Activated CD8-positive, alpha-beta memory T cell treated with anti-CD3 and anti-CD28 coated beads, Interleukin-2, amount 50 U/mL, for 4 hours (primary cell): ENCODE data around the gene F12.

Experiments
- DNase-seq: peaks from one replicate; pipeline ENCODE4 v3.0.0-alpha.2; 2020

The F12 gene

DNA sequence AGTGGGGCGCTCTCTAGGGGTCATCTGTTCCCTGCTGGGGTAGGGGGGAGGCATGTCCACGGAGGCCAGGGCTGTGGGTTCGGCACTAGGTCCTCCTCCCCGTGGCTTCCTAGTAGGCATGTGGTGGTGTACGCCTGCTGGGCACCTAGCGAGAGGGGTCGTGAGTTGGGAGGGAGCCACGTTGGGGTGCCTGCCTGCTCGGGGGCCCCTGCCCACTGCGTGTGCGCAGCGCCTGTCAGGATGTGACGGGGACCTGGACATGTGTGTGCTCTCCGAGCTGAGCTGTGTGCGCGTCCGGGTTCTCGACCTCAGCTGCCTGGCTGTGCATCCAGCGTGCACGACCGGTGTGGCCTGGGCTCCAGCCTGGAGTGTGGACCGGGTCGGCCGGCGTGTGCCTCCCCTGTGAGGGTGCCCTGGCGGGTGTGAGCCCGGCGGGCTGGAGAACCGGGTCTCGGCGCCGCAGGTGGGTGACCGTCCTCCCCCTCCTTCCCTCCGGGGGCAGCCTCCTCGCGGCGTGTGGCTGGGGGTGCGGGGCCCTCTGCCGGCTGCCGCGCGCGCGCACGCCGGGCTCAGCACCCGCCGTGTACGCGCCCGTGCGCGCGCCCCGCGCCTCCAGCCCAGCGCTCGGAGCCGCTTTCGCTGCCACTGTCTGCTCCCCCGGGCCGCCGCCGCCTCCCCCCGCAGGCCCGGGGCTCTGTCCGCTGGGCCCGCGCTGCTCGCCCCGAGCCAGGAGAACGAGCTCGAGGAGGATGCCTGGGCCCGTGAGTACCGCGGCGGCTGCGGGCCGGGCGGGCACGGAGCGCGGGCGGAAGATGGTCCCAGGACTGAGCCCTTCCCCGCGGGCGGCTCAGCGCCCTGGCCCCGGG, 37.1 kb upstream of the F12 start, which contains the start of gene PRR7:
Gene PRR7, plus strand, starts transcription at position 615 of the 866 bp plus-strand sequence. CDS start 8,254 bp downstream, outside the sequence.
- peak; percentile 79 for DNase-seq

DNA sequence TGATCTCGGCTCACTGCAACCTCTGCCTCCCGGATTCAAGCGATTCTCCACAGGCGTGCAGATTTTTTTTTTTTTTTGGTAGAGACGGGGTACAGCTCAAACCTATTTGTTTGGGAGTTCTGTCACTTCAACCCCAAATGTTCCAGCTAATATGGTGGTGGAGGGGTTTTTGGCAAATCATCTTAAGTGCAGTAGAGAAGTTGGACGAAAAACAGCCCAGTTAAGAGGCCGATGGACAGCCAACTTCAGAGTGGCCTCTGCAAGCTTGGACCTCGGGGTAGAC, 36.5 kb upstream of the F12 start:
- no peak for DNase-seq

DNA sequence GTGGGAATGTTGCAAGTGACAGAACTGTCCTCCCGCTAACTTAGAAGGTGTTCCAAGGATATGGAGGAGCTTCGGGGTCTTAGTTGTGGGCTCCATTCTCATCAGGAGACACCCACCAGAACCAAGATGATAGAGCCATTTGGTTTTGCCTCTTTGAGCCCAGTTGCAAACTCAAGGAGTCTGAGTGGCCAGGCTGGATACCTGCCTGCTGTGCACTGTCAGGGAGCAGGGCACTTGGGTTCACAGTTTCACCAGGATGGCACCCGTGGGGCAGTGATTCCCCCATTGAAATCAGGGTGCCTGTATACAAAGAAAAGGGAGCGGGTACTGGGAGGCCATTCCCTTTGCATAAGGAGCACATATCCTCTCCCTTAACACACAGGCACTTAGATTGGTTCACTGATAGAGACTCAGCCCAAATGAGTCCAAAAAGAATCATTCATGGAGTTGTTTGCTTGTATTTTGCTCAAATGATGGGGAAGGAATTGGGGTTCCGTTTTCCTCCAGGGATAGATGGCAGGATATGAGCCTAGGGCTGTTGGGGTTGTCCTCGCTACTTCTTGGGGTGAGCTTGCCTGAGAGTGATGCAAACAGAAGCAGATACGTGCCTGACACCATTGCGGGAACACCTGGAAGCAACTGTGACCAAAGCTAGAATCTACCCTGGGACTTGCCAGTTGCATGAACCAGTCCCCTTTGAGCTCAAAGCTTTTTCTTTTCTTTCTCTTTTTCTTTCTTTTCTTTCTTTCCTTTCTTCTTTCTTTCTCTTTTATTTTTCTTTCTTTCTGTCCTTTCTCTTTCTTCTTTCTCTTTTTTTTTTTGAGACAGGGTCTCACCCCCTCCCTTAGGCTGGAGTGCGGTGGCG, 35.9 kb upstream of the F12 start:
- no peak for DNase-seq

DNA sequence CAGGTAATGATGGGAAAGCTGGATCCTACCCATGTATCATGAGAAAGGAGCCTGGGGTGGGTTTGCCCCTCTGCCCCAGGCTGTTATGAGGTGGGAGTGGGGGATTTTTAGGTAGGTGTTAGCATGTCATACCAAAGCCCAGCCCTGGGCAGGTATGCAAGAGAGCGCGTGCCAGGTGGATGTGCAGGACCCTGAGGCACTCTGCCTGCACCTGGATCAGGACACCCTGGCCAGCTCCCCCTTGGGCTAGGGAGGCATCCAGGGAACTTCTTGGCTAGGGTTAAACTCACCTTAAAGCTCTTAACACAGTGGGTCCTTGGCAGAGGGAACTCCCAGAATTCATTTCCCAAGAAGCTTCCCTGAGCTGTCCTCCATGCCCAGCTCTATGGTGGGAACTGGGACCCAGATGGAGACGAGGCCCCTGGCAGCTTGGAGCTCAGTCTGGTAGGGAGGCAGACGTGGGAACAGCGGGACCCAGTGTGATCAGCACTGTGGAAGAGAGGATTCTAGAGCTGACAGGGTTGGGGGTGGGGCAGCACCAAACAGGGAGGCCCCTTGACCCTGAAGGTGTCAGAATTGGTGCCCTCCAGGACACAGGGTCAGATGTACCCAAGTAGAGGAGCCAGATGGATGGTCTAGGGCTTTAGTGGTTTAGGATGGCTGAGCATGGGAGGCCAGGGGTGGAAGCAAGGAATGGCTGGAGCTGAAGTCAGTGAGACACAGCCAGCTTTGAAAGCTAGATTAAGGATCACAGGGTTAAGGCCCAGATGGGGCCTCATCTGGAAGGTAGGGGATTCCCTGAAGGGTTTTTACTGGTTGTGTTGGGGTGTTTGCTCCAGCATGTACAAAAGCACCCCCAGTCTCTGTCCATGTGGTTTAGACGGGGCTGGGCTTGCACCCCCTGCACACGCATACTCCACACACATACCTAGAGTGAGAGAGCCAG, 35.0 kb upstream of the F12 start:
- no peak for DNase-seq

DNA sequence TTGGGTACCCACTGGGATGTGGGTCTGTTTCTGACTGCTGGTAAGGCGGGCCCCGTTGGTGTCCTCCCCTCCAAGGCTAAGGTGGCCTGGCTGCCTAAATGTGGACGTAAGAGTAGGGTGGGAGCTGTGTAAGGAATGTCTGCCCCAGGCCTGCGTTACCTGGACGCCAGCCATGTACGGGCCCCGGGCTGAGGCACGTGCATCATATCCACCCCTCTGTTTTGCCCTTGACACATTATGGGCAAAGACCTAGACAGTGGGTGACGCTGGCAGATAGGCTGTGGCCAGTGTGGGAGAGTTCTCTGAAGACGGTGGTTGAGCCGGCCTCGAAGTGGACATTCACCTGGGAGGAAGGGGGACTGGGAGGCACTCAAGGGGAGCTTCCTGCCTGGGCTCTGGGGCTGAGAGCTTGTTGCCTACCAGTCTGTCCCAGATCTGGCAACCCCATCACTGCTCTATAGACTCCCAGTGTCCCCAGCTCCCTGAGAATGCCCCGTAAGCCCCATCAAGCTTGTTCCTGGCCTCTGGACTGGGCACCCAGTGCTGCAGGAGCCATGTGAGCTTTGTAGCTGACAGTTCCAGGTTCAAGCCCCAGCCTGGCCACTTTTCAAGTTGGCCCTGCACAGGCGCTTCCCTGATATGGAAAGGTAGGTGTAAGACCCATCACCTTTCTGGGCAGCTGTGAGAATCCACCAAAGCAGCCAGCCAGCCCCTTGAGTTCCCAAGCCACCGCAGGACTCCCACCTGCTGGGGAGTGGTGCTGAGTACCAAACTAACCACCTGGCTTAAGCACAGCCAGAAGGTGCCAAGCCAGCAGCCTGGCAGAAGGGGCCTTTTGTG, 34.0 kb upstream of the F12 start:
- DNase-seq, result no peak

DNA sequence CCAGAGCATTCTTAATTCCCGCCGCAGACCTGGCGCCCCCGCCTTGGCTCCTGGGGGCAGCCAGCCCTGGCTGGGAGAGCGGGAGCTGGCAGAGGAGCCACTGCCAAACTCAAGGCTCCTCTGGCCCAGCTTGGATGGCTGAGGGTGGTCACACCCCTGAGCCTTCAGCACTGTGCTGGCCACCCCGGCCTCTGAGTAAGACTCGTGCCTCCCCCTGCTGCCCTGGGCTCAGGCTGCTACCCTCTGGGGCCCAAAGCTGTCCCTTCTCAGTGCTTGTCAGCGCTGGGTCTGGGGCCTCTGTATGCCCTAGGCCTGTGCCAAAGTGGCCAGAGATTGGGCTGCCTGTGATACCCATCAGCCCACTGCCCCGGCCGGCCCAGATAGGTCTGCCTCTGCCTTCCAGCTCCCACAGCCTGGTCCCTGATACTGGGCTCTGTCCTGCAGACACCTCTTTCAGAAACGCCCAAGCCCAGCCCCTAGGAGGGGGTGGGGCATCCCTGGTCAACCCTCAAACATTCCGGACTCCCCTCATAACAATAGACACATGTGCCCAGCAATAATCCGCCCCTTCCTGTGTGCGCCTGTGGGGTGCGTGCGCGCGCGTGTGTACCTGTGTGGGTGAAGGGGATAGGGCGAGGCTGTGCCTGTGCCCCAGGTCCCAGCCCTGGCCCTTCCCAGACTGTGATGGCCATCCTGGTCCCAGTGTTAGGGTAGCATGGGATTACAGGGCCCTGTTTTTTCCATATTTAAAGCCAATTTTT, 32.9 kb upstream of the F12 start:
- DNase-seq, result no peak

DNA sequence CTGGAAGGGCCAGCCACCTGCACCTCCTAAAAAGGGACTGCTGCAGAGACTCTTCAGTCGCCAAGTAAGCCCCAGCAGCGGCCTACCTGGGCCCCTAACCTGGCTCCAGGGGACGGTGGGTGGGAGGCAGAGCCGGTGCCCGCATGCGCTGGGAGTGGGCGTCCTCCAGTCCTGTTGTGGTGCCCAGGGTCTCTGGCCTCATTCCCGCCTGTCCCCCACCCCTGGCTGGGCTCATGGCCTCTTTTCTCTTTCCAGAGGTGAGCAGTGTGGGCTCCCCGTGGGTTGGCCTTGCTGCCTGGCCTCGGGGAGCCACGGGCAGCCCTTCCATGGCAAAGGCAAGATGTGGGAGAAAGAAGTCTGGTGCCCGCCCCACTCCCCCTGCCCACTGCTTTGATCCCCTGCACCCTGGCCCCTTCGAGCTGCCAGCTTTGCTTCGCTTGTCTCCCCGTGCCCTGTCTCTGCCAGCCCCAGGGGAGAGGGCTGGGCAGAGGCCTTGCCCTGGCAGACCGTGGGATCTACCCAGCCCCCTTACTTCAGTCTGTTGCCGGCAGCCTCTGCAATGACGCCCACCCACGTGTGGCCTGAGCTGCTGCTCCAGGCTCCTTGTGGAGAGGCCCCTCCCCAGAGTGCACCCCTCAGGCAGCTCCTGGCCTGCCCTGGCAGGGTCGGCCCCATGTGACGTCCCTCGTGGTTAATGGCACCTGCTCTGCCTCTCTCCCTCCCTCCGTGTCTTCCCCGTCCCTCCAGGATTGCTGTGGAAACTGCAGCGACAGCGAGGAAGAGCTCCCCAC, 31.8 kb upstream of the F12 start:
- DNase-seq, result no peak

DNA sequence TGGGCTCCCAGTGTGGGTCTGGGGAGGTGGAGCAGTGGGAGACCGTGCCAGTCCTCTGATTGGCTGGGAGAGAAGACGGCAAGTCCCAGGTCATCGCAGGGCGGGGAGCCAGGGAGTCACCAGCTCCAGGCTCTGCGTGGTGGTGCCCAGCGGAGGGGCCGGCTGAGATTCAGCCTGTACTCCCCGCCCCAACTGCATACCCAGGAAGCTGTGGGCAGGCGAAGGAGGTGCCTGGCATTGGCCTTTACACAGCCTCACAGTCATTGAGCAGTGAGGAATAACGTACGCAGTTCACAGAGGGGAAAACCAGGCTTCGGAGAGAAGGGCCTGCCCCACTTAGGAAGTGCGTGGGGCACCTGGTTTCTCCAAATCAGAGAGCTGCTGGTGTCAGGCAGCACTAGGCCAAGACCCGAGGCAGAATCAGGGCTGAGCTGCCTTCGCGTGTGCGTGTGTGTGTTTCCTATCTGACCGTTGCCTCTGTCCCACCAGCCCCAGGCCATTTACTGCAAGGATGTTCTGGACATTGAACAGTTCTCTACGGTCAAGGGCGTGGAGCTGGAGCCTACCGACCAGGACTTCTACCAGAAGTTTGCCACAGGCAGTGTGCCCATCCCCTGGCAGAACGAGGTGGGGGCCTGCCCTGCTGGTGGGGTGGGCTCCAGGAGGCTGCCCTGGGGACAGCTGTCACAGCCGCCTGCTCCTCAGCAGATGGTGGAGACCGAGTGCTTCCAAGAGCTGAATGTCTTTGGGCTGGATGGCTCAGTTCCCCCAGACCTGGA, 31.0 kb upstream of the F12 start:
- DNase-seq, result no peak

DNA sequence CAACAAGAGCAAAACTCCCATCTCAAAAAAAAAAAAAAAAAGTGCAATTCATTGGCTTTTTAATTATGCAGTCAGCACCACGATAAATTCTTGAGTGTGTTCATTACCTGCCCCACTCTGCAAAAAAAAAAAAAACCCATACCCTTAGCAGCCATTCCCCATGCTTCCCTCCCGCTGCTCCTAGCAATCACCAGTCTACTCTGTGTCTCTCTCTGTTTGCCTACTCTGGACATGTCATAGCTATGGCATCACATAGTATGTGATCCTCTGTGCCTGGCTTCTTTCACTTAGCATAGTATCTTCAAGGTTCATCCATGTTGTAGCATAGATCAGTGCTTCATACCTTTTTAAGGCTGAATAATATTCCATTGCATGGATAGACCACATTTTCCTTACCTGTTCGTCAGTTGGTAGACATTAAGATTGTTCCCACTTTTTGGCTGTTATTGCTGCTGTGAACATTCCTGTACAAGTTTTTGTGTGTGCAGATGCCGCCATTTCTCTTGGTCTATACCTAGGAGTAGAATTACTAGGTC, 30.2 kb upstream of the F12 start:
- DNase-seq, result no peak

DNA sequence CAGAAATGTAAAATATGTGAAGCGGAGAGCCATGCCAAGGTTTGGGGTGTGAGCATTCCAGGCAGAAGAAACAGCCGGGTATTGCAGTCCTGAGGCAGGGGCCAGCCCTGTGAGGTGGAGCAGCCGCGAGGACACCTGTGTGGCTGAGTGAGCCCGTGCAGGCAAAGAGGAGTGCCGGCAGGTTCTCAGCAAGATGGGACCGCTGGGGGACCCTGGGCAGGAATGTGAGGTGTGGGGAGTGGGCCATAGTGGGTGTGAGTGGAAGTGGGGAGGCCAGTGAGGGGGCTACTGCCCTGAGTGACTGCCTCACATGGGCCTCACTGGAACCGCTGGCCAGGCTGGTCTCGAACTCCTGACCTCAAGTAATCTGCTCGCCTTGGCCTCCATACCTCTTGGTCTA, 29.1 kb upstream of the F12 start:
- DNase-seq, result no peak

DNA sequence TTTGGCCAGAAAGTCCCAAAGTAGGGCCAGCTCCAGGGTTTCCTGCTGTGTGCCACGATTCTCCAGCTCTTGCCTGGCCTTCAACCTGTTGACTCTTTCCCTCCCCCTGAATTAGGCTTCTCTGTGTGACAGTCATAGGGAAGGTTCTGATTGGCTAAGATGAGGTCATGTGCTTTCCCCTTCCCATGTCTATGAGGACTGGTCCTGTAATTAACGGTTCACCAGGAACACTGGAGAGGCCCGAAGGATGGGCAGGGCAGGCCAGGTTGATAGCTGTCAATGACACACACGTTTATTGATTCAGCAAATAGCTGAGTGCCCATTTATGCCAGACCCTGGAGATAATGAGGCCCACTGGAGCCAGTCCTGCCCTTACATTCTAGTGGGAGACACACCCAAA, 28.3 kb upstream of the F12 start:
- DNase-seq, result no peak

DNA sequence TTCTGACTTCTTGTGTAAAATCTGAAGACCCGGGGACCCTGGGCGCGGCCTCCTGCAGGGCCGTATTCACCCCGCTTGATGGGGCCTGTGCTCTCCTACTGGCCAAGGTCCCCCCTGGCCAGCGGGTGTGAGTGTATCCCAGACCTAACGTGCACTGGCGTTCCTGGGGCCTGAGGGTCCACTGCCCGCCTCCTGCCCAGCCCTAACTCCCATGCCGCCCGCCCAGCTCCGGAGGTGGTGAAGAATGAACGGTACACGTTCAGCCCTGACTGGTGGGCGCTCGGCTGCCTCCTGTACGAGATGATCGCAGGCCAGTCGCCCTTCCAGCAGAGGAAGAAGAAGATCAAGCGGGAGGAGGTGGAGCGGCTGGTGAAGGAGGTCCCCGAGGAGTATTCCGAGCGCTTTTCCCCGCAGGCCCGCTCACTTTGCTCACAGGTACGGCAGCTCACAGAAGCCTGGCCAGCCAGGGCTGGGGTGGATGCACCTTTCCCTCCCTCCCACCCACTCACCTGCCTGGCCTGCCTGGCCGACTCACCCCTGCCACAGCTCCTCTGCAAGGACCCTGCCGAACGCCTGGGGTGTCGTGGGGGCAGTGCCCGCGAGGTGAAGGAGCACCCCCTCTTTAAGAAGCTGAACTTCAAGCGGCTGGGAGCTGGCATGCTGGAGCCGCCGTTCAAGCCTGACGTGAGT, 26.6 kb upstream of the F12 start:
- no peak for DNase-seq

DNA sequence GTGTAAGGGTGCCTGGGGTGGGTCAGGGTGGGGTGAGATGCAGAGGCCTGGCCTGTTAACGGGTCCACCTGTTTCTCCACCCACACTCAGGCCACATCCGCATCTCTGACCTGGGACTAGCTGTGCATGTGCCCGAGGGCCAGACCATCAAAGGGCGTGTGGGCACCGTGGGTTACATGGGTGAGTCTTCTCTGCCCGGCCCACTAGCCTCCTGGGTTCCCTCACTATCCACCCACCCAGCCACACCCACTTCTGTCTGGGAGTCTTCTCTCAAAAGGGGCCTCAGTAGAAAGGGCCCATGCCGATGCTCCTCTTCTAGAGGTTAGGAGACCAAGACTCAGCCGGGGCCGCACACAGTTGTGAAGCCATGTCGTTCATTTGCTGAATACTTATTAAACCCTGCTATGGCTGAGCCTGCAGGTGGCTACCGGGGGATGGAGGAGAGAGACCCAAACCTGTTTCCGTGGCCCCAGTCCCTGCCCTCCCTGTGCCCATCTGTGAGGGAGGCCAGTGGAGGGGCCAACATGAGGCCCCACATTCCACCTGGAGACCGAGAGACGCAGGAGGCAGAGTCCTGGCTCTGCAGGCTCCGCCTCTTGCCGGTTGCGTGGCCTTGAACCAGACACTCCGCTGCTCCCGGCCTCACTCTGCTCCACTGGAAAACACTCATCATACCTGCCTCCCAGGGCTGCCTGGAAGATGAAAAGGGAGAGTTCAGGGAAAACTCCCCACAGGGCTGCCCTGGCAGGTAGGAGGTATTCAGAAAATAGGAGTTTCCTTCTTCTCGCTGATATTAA, 25.8 kb upstream of the F12 start:
- no peak for DNase-seq

DNA sequence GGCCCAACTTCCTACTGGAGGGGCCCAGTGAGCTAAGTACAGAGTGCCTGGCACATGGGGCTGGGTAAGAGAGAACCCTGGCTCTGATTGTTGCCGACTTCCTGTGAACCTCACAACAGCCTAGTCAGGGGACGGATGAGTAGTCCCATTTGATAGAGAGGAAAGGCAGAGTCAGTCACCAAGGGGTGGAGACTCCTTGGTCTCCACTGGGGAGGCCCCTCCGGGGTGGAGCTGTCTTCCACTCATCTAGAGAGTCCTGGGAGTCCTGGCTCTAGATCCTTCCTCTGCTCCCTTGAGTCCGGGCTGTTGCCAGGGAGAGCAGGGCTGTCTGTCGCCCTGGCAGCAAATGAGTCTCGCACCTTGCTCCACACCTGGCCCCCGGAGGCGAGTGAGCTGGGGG, 25.1 kb upstream of the F12 start:
- peak; percentile 45 for DNase-seq

DNA sequence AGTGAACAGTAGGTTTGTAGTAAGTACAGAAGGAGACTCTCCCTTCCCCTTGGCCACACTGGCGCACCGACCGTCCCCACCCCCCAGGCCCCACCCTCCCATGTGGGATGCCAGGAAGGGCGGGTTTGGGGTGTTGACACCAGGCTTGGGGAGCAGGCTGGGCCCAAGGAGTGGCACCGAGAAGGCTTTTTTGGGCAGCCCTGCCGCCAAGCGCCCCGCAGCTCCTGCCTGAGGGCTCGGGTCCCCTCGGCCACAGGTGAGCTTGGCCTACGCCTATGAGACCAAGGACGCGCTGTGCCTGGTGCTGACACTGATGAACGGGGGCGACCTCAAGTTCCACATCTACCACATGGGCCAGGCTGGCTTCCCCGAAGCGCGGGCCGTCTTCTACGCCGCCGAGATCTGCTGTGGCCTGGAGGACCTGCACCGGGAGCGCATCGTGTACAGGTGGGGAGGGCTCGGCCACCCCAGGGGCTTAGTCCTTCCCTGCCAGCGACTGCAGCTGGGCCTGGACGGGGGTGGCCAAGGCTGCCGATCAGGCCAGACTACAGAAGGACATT, 24.4 kb upstream of the F12 start:
- no peak for DNase-seq

DNA sequence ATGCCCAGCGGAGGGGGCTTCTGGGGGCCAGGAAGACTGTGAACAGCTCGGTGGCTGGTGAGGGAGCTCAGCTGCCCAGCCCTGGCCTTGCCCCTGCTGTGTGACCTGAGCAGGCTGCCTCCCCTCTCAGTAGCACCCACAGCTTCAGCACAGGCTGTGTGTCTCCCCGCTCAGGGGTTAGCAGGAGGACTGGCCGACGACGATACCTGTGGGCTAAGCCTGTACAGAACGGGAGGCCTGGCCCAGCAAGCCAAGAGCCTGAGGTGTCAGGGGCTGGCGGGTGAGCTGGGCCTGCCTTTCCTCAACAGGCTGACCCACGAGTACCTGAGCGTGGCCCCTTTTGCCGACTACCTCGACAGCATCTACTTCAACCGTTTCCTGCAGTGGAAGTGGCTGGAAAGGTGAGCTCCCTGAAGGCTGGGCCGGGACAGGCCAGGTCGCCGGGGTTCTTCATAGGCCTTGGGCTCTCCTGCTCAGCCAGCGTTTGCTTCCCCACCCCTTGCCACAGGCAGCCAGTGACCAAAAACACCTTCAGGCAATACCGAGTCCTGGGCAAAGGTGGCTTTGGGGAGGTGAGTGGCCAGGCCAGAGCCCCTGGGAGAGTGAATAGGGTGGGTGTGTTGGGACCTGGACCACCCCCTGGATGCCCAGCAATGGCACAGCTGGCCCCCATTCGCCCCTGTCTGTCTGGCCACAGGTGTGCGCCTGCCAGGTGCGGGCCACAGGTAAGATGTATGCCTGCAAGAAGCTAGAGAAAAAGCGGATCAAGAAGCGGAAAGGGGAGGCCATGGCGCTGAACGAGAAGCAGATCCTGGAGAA, 23.7 kb upstream of the F12 start:
- no peak for DNase-seq
